ENCODE results near the gene RGS9.

The RGS9 gene

DNA sequence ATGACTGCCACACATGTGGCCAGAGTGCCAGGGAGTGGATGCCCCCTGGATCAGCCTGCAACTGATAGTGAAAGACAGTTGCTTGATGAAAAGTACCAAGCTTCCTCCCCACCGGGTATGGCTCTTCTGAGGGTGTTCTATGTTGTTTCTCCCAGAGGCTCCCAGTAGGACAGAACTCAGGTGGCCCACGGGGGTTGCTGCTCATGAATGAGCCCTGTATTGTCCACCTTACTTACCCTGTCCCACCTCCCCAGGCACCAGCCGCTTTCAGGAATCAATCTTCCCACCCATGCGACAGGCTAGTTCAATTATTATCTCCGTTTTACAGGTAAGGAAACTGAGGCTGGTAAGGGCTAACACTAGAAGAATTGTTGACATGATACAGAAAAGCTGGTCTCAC is 34.9 kb upstream of the RGS9 start:
- TF ChIP-seq CTCF (IDR thresholded peaks at IDR 0.05; ENCODE audit: insufficient read depth, low read length, poor library complexity, severe bottlenecking) = no peak
- no peaks in the 10 kb centered on the region for H3K36me3 ChIP-seq (ENCODE audit: control insufficient read depth, insufficient read depth, low read length)
- no peak overlapping the region for H3K4me3 ChIP-seq (replicated peaks; ENCODE audit: low read depth, low read length)
- no peaks in the 10 kb centered on the region for H3K27me3 ChIP-seq (replicated peaks; ENCODE audit: control insufficient read depth, insufficient read depth, low read length)
- DNase-seq (ENCODE audit: extremely low read depth, insufficient read length) = no peak

GRCh38 chr17:65102788-65103187 is 34.4 kb upstream of the RGS9 start:
- H3K27me3 ChIP-seq (replicated peaks; ENCODE audit: control insufficient read depth, insufficient read depth, low read length) = no peaks in the 10 kb centered on the region
- no peaks in the 10 kb centered on the region for H3K36me3 ChIP-seq (ENCODE audit: control insufficient read depth, insufficient read depth, low read length)
- no peak overlapping the region for H3K4me3 ChIP-seq (replicated peaks; ENCODE audit: low read depth, low read length)
- no peak for TF ChIP-seq CTCF (IDR thresholded peaks at IDR 0.05; ENCODE audit: insufficient read depth, low read length, poor library complexity, severe bottlenecking)
- DNase-seq (ENCODE audit: extremely low read depth, insufficient read length) = no peak

GRCh38 chr17:65103431-65103830 is 33.7 kb upstream of the RGS9 start:
- TF ChIP-seq CTCF (IDR thresholded peaks at IDR 0.05; ENCODE audit: insufficient read depth, low read length, poor library complexity, severe bottlenecking) = no peak
- Histone ChIP-seq H3K36me3 (ENCODE audit: control insufficient read depth, insufficient read depth, low read length) (no peaks in the 10 kb centered on the region), H3K4me3 (replicated peaks; ENCODE audit: low read depth, low read length) (no peak overlapping the region), H3K27me3 (replicated peaks; ENCODE audit: control insufficient read depth, insufficient read depth, low read length) (no peaks in the 10 kb centered on the region)
- no peak for DNase-seq (ENCODE audit: extremely low read depth, insufficient read length)

DNA sequence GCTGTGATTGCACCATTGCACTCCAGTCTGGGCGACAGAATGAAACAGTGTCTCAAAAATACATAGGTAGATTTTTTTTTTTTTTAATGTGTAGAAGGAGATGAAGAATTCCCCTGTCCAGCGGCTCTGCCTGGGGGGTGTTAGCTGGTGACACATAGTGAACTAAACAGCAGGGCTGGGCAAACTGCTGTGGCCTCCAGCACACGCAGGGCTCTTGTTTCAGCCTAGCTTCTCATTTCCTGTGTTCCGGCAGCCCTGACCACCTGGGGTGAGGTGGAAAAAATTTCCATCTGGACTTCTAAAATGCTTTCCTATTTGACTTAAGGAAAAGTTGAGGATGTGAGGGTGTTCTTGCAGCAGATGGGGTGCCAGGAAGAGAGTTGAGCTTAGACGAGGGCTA is 33.3 kb upstream of the RGS9 start:
- Histone ChIP-seq H3K27me3 (replicated peaks; ENCODE audit: control insufficient read depth, insufficient read depth, low read length) (no peaks in the 10 kb centered on the region), H3K36me3 (ENCODE audit: control insufficient read depth, insufficient read depth, low read length) (no peaks in the 10 kb centered on the region; the same call in 1 of the 2 replicates), H3K4me3 (replicated peaks; ENCODE audit: low read depth, low read length) (no peak overlapping the region)
- DNase-seq (ENCODE audit: extremely low read depth, insufficient read length) = no peak
- no peak for TF ChIP-seq CTCF (IDR thresholded peaks at IDR 0.05; ENCODE audit: insufficient read depth, low read length, poor library complexity, severe bottlenecking)

- DNase-seq (ENCODE audit: extremely low read depth, insufficient read length) = no peak
- no peaks in the 10 kb centered on the region; the same call in 1 of the 2 replicates for H3K36me3 ChIP-seq (ENCODE audit: control insufficient read depth, insufficient read depth, low read length)
- no peaks in the 10 kb centered on the region for H3K27me3 ChIP-seq (replicated peaks; ENCODE audit: control insufficient read depth, insufficient read depth, low read length)
- no peak overlapping the region for H3K4me3 ChIP-seq (replicated peaks; ENCODE audit: low read depth, low read length)
- TF ChIP-seq CTCF (IDR thresholded peaks at IDR 0.05; ENCODE audit: insufficient read depth, low read length, poor library complexity, severe bottlenecking) = no peak
Observed at GRCh38 chr17:65104541-65104940, 32.6 kb upstream of the RGS9 start.

- H3K36me3 ChIP-seq (ENCODE audit: control insufficient read depth, insufficient read depth, low read length) = no peaks in the 10 kb centered on the region; the same call in 1 of the 2 replicates
- H3K27me3 ChIP-seq (replicated peaks; ENCODE audit: control insufficient read depth, insufficient read depth, low read length) = no peaks in the 10 kb centered on the region
- TF ChIP-seq CTCF (IDR thresholded peaks at IDR 0.05; ENCODE audit: insufficient read depth, low read length, poor library complexity, severe bottlenecking) = no peak
- H3K4me3 ChIP-seq (replicated peaks; ENCODE audit: low read depth, low read length) = no peak overlapping the region
- no peak for DNase-seq (ENCODE audit: extremely low read depth, insufficient read length)
Observed at GRCh38 chr17:65104973-65105372, 32.2 kb upstream of the RGS9 start.

All from GM06990 (cell line).